Loucy (cell line): ENCODE data around the gene MED26.

Source experiments
- EZH2phosphoT487 ChIP-seq: fragments of 200-600 bp; IDR thresholded peaks from 2 replicates; pipeline ENCODE4 v1.6.1; 2018; ENCODE audit warnings: antibody characterized with exemption, mild to moderate bottlenecking, moderate library complexity, borderline replicate concordance
- TF ChIP-seq, protein P1 (sequence below): fragments of 200-600 bp; sonication (generic); conservative IDR thresholded peaks from 2 replicates; pipeline ENCODE4 v1.5.1; 2014; ENCODE audit warnings: mild to moderate bottlenecking, antibody characterized with exemption, low read length

DNA sequence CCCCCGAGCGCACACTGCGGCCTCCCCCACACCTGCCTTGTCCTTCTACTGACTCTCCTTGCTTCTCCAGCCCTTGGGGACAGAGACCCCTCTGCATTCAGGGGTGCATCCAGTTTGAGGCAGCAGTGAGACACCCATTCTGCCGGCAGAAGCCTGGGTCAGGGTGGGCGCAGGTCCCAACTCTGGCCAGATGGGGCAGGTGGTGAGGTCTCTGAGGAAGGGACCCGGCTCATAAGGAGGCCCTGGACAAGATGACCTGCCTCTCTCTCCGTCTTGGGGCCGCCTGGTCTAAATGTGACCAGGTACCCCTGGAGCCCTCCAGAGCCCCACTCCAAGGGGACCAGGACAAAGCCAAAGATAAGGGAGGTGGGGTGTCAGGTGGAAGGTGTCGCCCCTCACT lies 91.9 kb downstream of the MED26 start:
- TF ChIP-seq, protein P1, sequence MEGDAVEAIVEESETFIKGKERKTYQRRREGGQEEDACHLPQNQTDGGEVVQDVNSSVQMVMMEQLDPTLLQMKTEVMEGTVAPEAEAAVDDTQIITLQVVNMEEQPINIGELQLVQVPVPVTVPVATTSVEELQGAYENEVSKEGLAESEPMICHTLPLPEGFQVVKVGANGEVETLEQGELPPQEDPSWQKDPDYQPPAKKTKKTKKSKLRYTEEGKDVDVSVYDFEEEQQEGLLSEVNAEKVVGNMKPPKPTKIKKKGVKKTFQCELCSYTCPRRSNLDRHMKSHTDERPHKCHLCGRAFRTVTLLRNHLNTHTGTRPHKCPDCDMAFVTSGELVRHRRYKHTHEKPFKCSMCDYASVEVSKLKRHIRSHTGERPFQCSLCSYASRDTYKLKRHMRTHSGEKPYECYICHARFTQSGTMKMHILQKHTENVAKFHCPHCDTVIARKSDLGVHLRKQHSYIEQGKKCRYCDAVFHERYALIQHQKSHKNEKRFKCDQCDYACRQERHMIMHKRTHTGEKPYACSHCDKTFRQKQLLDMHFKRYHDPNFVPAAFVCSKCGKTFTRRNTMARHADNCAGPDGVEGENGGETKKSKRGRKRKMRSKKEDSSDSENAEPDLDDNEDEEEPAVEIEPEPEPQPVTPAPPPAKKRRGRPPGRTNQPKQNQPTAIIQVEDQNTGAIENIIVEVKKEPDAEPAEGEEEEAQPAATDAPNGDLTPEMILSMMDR = no peak
- no peak for TF ChIP-seq EZH2phosphoT487
